ENCODE results near the gene MYB.
"Not testable (repeated sequence)": the region's sequence is repeated elsewhere in the genome, so short reads cannot be mapped to it uniquely, and the experiment has no call there.

MYB gene

DNA sequence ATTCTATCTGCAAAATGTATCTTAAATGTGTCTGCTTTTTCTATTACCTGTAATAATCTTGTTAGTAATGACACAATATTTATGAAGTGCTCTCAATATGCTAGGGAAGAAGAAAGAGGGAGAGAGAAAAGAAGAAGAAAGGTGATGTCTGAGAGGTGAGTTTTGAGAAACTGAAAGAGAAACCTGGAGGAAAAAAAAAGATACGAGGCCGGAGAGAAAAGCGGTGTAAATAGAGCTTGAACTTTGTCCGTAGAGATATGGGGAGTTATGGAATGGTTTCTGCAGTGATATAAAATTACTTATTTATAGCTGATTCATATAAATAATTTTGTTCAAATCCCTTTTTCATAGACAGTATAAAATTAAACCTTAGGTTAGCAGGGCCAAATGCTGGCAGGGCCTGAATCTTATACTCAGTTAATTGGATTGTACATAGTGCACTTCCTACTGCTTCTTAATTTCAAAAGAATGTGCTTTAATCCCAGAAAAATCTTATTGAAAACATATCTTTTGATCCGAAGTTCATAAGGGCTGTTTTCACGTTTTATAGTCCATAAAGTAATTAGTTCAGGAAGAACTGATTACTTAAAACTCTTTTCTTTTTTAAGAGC, 43.0 kb downstream of the MYB start:
- no peak for DNase-seq

DNA sequence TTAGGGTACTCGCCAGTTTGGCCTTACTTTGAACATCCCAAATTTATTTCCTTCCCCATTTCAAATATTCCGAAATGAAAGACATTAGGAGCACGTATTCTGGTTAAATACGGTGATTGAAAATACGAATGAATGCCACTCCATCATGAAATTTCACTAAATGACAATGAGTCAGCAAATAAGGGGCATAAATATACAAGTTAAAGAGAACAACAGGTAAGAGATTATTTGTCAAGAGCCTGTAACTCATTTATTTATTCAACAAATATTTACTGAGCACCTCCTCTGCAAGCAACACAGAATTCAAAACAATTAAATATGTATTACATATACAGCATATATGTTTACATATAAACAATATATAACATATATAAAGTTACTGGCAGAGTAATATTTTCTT, 44.8 kb downstream of the MYB start:
- no peak for DNase-seq

DNA sequence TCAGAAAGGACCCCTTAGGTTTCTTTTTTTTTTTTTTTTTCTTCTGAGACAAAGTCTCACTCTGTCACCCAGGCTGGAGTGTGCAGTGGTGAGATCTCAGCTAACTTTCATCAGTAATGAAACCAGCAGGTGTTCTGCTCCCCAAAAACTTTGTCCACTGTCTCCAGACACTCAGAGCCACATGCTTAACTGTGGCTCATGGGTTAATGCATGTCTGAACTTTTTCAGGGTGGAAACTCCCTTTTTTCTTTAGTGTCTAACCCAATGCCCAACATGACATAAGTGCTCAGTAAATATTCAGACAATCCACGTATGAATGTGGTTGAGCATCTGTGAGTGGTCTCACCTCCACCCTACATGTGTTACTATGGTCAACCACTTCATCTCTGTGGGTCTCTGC, 45.4 kb downstream of the MYB start:
- no peak for DNase-seq

DNA sequence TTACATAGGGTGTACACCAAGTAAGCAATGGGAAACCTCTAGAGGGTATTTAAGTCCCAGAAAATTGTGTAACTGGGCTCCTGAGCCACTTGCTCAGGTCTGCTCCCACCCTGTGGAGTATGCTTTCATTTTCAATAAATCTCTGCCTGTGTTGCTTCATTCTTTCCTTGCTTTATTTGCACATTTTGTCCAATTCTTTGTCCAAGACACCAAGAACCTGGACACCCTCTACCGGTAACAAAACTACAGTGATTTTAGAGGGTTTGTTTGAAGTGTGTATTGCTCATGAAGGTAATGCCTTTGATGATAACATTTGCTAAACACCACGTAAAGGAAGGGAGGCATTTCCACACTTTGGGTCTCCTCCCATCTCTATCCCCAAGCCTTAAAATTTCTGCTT, 46.2 kb downstream of the MYB start:
- no peak for DNase-seq

DNA sequence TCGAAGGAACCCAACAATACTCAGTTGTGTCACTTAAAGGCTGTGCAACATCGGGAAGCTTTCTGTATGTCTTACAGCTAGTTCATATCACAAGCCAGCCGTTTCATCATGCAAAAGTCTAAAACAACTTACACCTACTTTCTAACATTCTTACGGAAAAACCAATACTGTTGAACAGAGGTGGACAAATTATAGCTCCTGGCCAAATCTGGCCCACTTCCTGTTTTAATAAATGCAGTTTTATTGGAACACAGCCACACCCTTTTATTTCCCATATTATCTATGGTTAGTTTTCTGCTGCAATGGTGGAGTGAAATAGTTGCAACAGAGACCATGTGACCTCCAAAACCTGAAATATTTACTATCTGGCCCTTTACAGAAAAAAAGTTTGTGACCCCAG, 46.6 kb downstream of the MYB start:
- DNase-seq: no peak

DNA sequence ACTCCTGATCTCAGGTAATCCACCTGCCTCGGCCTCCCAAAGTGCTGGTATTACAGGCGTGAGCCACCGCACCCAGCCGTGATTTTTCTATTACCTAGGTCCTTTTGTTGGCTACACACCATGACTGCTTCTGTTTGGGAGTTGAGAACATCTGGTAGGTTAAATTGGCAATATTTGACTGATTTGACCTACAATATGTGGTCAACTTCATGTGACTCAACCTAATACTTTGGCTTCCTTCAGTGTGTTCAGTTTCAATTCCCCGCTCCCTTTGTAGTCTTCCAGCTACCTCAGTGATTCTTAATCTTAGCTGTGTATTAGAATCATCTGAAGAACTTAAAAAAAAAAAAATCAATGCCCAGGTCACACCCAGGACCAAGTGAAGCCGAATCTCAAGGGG, 47.4 kb downstream of the MYB start:
- DNase-seq: no peak

DNA sequence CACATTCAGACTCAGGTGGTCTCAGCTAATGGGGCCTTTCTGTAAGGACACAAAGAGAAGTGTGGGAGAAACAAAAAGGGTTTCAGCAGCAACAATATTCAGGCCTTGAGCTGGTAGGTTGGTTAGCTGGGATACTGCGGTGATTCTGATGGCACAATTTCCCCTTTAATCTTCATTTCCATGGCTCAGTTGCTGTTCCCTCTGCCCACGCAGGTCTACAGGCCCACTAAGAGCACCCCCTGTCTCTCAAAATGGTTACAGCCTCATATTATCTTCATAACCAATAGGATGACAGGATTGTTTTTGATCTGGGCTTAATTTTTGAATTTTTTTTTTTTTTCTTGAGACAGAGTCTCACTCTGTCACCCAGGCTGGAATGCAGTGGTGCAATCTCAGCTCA, 48.9 kb downstream of the MYB start:
- DNase-seq: no peak

DNA sequence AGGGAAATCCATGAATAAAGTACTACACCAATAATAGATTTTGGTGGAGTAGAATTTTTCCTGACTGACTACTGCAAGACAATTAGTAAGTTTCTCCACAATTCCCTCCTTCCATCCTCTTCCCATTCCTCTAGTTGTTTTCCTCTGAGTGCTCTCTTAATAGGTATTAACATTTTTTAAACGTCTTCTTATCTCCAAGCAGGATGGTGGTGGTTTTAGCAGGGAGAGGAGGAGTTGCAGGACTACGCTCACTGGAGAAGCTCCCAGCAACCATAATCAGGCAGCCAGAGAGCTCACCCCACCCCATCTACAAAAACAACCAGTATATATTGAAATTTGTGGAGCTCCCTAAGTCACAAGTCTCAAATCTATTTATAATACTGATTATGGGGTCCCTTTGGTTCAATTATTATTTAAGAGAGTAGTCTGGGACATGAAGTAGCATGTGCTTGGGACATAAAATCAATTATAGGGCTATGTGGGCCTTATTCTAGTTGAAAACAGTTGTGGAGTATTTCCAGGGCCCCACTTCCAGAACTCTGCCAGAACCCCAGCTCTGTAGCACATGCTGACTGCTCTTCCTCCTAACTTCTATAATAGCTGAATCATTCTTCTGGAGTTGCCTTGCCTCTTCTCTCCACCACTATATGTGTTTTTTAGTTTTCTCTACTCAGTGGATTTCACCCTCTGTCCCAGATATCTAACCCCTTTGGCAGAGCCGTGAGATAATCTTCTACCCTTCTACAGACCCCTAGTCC, 49.8 kb downstream of the MYB start:
- DNase-seq: no peak

DNA sequence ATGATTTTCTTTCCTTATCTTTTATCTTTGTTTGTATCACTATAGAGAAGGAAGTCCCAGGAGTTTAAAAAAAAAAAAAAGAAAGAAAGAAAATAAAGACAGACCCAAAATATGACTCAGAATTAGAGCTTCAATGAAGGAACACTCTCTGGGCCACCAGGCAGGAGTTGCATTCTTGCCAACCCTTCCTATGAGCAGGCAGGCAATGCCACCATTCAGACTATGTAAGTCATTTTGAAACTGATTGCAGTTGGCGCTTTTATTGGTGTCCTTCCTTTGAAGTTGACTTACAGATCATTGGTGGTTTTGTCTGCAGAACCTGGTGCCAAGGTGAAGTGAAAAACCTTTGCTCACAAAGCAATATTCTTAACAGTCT, 50.3 kb downstream of the MYB start:
- no peak for DNase-seq

DNA sequence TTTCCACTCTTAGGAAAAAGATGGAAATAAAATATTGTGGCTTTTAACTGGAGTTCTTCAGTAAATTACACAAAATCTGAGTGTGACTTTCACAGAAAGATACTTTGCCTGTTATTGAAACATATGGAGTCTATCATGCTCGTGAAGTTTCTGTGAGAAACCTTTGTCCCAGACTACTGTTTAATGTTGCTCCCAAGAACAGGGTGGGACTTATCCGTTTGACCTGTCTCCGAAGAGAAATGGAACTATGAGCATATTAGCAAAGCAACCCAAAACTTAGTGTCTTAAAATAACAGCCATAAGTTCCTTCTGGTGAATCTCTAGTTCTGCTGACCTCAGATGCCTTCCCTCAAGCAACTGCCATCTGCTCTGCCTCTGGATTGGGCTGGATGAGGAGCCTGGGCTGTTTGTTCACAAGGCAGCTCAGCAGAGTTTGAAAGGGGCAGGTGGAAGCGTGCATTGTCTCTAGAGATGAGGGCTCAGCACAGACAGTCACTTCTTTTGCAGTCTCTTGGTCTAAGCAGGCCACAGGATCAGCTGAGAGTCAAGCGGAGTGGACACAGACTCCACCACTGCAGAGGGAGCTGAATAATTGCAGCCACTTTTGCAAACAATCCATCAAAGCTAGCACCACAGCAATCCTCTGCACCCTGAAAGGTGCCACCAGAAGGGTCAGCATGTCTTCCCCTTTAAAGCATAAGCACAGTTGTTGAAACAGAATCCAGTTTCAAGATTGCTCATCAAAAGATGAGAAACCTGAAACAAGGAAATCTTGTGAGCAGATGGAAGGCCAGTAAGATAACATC, 52.8 kb downstream of the MYB start:
- no peak for DNase-seq

DNA sequence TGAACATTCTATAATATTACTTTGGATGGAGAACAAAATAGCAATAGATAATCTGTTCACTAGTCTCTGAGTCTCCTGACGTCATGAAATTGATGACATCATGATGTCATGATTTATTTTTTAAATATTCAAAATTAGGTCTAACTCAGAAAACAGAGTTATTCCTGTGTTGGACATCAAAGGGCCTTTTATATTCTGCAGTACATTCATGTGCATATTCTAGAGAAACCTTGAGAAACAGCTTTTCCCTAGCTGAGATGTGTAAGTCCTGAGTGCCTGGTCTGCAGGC, 53.3 kb downstream of the MYB start:
- no peak for DNase-seq

DNA sequence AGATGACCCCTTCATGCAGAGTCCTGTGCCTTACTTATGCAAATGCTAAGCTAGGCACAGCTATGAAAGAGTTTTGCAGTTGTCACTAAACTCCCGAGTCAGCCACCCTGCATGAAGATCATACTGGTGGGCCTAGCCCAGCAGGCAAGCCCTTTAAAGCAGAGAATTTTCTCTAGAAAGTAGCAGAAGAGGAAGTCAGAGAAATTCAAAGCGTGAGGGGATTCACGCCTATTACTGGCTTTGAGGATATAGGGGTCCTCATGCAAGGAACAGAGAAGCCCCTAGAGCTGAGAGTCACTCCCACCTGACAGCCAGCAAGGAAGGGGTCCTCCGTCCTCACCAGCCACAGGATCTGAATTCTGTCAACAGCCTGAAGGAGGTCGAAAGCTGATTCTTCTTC, 54.6 kb downstream of the MYB start:
- DNase-seq: no peak

DNA sequence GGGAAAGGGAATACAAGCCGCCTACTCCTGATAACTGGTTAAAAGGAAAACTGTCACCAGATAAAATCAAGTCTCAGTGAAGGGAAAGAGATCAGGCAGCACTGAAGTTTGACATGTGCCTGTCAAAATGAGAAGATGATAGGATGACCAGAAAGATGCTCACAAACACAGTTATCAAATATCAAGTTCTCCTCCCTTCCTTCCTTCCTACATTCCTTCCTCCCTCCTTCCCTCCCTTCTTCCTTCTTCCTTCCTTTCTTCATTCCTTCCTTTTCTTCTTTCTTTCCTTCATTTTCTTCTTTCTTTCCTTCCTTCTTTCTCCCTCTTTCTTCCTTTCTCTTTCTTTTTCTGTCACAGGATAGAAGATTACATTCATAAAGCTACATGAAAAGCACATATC, 55.2 kb downstream of the MYB start:
- DNase-seq: no peak

DNA sequence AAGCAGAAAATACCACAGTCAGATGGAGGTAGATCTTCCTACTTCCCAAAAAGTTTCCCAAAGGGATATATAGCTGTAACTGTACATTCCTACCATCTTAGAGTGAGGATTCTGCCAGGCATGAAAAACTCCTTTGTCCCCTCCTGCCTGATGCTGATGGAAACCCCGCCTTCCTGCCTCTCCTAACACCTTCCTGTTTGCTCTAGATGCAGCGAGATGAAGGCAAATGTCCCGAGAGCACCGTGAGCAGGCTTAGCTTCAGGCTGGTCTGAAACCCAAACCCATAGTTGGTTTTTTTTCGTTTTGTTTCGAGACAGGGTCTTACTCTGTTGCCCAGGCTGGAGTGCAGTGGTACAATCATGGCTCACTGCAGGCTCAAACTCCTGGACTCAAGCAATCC, 55.6 kb downstream of the MYB start:
- no peak for DNase-seq

DNA sequence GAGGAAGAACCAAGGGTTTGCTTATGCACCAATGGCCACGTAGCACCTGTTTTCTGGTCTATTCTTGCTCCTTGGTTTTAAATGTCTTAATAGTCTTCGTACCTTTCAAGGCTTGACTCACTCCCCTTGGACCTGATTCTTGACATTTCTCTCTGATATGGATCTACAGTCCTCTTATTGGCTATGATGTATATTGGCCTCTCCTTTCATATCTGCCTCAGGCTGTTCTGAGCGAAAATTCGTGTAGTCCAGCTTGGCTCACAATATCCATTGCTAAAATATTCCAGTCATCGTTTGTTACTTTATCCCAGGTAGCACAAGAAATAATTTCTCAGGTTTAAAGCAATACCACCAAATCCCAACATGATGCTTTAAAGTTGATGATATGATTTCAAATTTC, 59.6 kb downstream of the MYB start:
- DNase-seq: no peak

DNA sequence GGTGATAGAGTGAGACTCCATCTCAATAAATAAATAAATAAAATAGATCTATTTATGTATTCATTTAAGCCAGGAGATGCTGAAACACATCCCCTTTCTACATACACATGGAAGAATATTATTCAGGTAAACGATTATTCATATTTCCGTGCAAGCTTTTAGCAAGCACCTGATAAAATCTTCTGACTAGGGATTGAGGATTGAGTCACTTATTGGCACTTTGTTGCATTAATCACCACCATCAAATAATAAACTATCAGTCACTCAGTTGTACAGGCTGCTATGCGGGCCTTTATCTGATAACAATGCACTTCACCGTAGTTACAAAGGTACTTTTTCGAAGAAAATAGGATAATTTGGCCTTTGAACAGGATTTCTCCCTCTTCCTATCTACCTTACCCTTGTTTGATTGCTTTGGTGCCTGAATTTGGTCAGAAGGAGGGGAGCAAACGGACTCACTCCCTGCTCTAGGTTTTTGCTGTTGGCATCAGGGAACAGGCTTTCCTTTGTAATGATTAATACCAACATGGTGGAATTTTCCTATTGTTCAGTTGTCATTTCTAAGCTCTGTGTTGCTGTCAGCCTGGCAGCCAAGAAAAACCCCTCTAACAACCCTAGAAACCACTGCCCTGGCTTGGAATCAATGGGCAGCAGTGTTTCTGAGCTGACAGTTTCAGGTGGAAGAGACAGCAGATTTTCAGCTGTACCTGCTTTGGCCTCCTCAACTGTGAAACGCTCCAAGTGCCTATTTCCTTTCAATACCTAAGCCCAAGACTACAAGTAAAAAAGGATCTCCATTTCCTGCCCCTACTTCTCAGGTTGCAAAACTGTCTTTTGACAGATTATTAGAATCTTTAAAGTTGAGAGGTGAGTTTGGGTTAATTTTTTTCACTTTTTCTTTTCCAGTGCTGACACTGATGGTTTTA, 63.0 kb downstream of the MYB start:
- no peak for DNase-seq

DNA sequence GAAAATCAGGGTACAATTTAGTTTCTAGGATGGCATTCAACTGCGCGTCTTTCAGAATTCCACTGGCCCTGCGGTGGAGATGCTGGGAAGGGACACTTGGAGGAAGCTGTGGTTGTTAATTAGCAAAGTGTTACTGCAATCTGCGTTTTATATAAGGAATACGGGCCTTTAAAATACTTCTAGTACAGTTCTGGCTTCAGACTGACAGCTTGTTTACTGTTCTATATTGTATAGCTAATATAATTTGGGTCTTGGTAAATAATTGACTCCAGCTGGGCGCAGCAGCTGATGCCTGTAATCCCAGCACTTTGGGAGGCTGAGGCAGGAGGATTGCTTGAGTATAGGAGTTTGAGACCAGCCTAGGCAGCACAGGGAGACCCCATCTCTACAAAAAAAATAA, 63.7 kb downstream of the MYB start:
- DNase-seq: no peak

DNA sequence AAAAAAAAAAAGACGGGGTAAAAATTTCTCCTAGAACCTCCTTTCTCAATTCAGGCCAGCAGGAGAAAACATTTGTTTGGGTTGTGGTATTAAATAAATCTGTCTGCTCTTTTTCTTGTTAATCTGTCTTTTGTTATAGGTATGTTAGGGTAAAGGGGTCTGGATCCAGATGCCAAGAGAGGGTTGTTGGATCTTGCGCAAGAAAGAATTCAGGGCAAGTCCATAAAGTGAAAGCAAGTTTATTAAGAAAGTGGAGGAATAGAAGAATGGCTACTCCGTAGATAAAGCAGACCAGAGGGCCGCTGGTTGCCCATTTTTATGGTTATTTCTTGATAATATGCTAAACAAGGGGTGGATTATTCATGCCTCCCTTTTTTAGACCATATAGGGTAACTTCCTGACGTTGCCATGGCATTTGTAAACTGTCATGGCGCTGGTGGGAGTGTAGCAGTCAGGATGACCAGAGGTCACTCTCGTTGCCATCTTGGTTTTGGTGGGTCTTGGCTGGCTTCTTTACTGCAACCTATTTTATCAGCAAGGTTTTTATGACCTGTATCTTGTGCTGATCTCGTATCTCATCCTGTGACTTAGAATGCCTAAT, 65.4 kb downstream of the MYB start:
- DNase-seq: not testable (repeated sequence)

DNA sequence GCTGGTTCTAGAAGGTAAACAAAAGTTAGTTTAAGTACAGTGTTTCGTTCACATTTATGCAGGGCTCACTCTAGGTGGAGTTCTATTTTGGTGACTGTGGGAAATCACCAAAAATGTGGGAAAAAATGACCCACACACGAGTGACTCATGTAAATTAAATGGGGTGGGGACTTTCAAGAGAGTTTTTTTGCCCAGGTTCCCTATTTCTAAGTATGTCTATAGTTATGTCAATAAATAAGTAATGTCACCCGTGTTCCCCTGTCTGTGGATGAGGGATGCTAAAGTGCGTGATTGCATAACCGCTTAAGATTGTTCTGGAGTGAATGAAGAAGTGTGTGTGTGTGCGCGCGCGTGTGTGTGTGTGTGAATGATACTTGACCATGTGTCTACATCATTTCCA, 69.1 kb downstream of the MYB start:
- no peak for DNase-seq

DNA sequence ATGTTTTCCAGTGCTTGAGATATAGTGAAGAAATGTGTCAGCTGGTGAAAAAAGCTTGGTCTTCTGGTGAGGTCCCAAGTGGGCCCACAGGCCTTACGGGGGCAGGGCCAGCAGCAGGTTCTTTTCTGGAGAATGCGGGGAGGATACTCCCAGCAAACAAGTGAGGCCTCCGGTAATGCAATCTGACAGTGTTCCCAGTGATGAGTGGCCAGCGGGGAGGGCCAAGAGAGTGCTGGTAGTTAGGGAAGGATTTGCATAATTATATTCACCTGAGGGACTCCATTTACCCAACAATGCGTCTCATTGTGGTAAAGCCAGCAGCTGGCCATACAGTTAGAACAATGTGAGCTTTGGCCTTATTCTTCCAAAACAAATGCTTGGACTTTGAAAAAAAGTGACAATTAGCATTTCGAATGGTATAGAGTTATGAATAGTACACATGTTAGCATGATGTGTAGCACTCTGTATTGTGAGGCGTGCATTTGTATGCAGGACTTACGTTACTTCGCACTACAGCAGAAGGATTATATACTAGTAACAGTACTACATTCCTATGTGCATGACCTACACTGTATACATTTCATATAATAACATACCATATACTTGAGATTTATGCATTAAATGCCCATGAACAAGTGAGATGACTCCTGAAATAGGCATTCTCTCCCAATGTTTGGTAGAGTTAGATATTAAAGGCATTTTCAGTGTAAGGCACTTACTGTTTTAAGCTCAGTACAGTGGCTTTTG, 69.8 kb downstream of the MYB start:
- DNase-seq: no peak

DNA sequence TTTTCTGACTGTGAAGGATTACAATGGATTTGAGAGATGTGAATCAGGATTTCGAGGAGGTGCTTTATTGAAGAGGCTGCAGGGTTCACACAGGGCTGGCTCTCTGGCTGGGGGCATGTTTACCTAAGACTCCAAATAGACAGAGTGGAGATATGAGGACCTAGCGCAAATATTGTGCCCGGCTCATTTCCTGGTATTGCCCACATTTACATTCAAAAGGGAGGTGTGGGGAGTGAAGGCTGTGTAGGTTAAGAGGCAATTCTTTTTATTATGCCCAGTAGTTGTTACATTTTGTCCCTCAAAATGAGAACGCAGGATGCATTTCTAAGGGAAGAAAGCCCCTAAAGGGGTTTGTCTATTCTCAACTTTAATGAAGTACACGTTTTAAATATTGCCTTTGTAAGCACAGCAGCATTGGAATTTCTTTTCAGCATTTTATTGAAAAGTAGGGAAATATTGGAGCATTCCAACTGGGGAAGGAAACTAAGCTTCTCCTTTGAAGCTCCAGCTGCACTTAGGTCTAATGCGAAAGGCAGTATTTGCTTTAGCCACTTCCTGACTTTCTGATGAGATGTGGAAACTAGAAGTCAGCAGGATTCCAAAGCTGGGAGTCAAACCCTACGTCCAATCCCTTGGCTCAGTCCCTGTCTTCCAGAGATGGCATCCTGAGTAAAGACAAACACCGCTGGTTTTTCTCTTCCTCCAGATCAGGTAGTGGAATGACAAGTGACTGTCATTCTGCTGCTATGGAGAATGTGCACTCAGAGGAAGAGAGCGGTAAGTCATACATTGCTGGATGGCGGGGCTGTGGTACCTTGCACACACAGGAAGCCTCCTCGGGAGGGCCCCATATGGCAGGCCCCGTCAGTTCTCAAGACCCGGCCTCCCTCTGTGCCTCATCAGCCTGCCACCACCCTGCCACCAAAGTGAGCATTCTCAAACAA, 70.7 kb downstream of the MYB start:
- DNase-seq: peak; percentile 85
